NB4 (cell line): ENCODE results near the gene FAIM2.
"Not testable (repeated sequence)": the region's sequence is repeated elsewhere in the genome, so short reads cannot be mapped to it uniquely, and the experiment has no call there.

ENCODE experiments used
- DNase-seq: peaks from one replicate; pipeline ENCODE4 v3.0.0; 2010; ENCODE audit warnings: low read depth
- H3K4me3 ChIP-seq: one replicate; pipeline ENCODE4 v1.5.1; 2011; ENCODE audit warnings: mild to moderate bottlenecking, low read depth, low read length, moderate library complexity
- CTCF ChIP-seq: IDR thresholded peaks from one replicate; pipeline ENCODE4 v1.5.1; 2012; ENCODE audit warnings: low read depth, low read length
- MAX ChIP-seq: IDR thresholded peaks from 2 replicates; pipeline ENCODE4 v1.6.1; 2011; ENCODE audit warnings: low read depth, low read length
- MYC ChIP-seq: IDR thresholded peaks from 2 replicates; pipeline ENCODE4 v1.6.1; 2011; ENCODE audit warnings: low read depth, low read length
- POLR2A ChIP-seq: IDR thresholded peaks from 2 replicates; pipeline ENCODE4 v1.6.1; 2011; ENCODE audit warnings: mild to moderate bottlenecking; ENCODE audit not compliant: insufficient read length; ENCODE audit errors: extremely low read depth

The FAIM2 gene

DNA sequence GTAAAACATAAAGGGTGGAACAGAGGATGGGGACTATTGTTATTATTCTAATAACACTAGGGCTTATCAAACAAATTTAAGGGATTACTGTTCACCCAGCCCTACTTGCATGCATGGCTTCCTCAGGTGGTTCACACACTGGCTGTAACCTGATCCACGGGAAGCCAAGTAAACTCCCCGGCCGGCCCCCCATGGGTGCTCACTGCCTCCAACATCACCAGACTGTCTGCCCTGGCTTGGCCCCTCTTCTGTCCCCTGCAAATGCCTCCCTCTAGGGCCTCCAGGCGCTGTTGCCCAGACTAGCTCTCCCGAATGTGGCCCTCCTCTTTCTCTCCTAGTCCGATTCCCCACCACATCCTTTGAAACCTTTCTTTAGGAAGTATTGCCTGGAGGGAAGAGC lies 18.6 kb downstream of the FAIM2 start:
- no peak for TF ChIP-seq CTCF
- no peak for TF ChIP-seq MAX
- TF ChIP-seq POLR2A: no peak
- TF ChIP-seq MYC: no peak
- DNase-seq: no peak
- H3K4me3 ChIP-seq: no peak overlapping the region

DNA sequence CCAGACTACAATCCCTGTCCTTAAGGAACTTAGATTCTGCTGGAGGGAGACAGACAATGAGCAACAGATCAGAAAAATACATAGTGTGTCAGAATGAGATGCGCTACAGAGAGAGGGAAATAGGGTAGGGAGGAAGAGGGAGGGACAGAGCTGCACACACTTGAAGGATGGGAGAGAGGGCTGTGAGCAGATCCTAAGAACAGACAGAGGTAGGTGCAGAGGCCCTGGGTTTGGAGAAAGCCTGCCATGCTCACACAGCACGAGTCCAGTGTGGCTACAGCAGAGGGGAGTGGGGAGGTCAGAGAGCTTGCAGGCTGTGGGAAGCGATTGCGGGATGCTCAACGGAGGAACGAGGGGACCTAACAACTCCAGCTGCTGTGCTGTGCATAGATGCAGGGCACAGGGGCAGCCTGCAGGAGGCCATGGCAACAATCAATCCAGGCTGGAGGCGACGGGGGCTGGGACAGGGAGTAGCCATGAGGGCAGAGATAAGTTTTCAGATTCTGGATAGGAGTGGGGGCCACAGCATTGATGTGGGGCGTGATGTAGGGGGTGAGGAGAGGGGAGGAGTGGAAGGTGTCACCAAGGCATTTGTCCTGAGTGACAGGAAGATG lies 20.7 kb downstream of the FAIM2 start:
- no peak overlapping the region for H3K4me3 ChIP-seq
- no peak for DNase-seq
- TF ChIP-seq POLR2A: no peak
- no peak for TF ChIP-seq MAX
- no peak for TF ChIP-seq CTCF
- no peak for TF ChIP-seq MYC

- H3K4me3 ChIP-seq: no peak overlapping the region
- TF ChIP-seq MYC (no peak), CTCF (no peak), POLR2A (no peak), MAX (no peak)
- no peak for DNase-seq
Observed at GRCh38 chr12:49882248-49882850, 21.4 kb downstream of the FAIM2 start.

GRCh38 chr12:49881415-49882247 lies 22.1 kb downstream of the FAIM2 start:
- H3K4me3 ChIP-seq: no peak overlapping the region
- TF ChIP-seq MYC (no peak), MAX (no peak), CTCF (no peak), POLR2A (no peak)
- DNase-seq: no peak

DNA sequence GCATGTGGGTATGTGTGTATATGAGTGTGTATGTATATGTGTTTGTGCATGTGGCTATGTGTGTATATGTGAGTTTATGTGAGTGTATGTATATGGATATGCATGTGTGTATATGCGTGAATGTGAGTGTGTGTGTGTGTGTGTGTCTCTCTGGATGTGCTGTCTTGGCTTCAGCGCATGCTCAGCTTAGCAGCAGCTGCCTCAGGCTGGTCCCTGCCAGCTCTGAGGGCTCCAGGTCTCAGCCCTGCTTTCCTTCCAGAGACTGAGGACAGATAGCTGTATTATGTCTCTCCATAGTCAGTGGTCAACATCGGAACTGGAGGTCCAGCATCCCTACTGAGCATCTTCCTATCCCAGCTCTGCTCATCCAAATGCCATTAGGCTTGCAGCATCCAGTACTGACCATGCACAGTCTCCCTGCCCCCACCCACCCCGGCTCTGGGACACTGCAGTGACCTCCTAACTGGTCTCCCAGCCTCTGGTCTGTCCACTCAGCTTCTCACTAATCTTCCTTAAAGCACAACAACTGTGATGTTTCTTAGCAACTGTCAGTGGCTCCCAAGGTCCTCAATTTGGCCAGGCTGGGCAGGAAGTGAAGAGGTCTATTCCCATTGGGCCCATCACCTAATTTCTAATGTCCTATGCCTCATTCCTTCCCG lies 22.8 kb downstream of the FAIM2 start:
- DNase-seq: no peak
- no peak for TF ChIP-seq MAX
- no peak for TF ChIP-seq POLR2A
- TF ChIP-seq MYC: no peak
- no peak for TF ChIP-seq CTCF
- no peak overlapping the region for H3K4me3 ChIP-seq

DNA sequence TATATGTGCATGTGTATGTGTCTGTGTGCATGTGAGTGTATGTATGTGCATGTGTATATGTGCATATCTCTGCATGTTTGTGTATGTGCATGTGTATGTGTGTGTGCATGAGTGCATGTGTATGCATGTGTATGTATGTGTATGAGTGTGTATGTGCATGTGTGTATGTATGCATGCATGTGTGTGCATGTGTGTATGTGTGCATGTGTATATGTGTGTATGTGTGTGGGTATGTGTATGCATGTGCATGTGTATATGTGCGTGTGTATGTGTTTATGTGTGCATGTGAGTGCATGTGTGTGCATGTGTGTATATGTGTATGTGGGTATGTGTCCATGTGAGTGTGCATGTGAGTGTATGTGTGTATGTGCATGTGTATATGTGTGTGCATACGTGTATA lies 24.6 kb downstream of the FAIM2 start:
- H3K4me3 ChIP-seq: not testable (repeated sequence)

More for the DNA sequence above, 24.6 kb downstream of the FAIM2 start:
- DNase-seq: not testable (repeated sequence)
